ENCODE data around the gene CYP4B1.

GRCh38 chr1:46755121-46755520 lies 43.7 kb upstream of the CYP4B1 start:
- TF ChIP-seq POLR2A (IDR thresholded peaks at IDR 0.05): no peak
- no peak for TF ChIP-seq CTCF (IDR thresholded peaks at IDR 0.05)
